ENCODE results near the gene FDXR. TPM values are rescaled to one million over a fixed set of nuclear protein-coding genes. Genes with fewer than 3 reads are reported as not detected.

FDXR gene
- total and polyA plus RNA-seq, 9 of the 15 experiments (the other 6 are each of a cell fraction or from before 2014, with no cell fraction given), result 0.89 to 70.7 (median 30.9) TPM

GRCh38 chr17:74888469-74888868 lies 15.7 kb upstream of the FDXR start (continued):
- TF ChIP-seq HMGXB4 (CRISPR knock-in tag; IDR thresholded peaks at IDR 0.05) (no peak), CREBBP (IDR thresholded peaks at IDR 0.05; ENCODE audit: low read depth, low read length) (no peak), PRDM10 (IDR thresholded peaks at IDR 0.05; ENCODE audit: partially characterized antibody) (no peak), TAF15 (IDR thresholded peaks at IDR 0.05; ENCODE audit: low read depth, low read length) (no peak), ZNF512 (tag; IDR thresholded peaks at IDR 0.05) (no peak)
